OCI-LY1 (cell line): ENCODE measurements around the gene TIMP2.
"Not testable (repeated sequence)": the region's sequence is repeated elsewhere in the genome, so short reads cannot be mapped to it uniquely, and the experiment has no call there.

ENCODE experiments used
- H2AFZ ChIP-seq: fragments of 200-600 bp; sonication (generic), shearing (Covaris generic); 2 replicates; pipeline ENCODE4 v1.6.0; 2014; ENCODE audit warnings: antibody characterized with exemption, mild to moderate bottlenecking, low read length
- H3F3A ChIP-seq: fragments of 200-600 bp; sonication (generic), shearing (Covaris generic); 2 replicates; pipeline ENCODE4 v1.6.0; 2014; ENCODE audit warnings: mild to moderate bottlenecking, antibody characterized with exemption, low read length, moderate library complexity; ENCODE audit not compliant: insufficient read depth
- H3K27ac ChIP-seq: fragments of 200-600 bp; sonication (generic); 2 replicates; pipeline ENCODE4 v1.5.1; 2014; ENCODE audit warnings: low read length, mixed run types, mild to moderate bottlenecking, low read depth; ENCODE audit not compliant: poor library complexity, severe bottlenecking
- H3K27me3 ChIP-seq: fragments of 200-600 bp; sonication (generic); 2 replicates; pipeline ENCODE4 v1.6.0; 2014; ENCODE audit warnings: antibody characterized with exemption, mild to moderate bottlenecking, low read length, moderate library complexity; ENCODE audit not compliant: insufficient read depth
- H3K36me3 ChIP-seq: fragments of 200-600 bp; sonication (generic); 2 replicates; pipeline ENCODE4 v1.6.1; 2014; ENCODE audit warnings: mild to moderate bottlenecking, antibody characterized with exemption, low read length, moderate library complexity, mixed read lengths; ENCODE audit not compliant: insufficient read depth
- H3K4me1 ChIP-seq: fragments of 200-600 bp; sonication (generic); 2 replicates; pipeline ENCODE4 v1.5.1; 2014; ENCODE audit warnings: mild to moderate bottlenecking, low read length, moderate library complexity; ENCODE audit not compliant: insufficient read depth, severe bottlenecking
- H3K4me2 ChIP-seq: fragments of 200-600 bp; sonication (generic), shearing (Covaris generic); 2 replicates; pipeline ENCODE4 v1.6.1; 2014; ENCODE audit warnings: low read length
- H3K4me3 ChIP-seq: fragments of 200-600 bp; sonication (generic); 2 replicates; pipeline ENCODE4 v1.5.1; 2014; ENCODE audit warnings: low read length, low read depth, mild to moderate bottlenecking, mixed read lengths; ENCODE audit not compliant: poor library complexity, severe bottlenecking
- H3K79me2 ChIP-seq: fragments of 200-600 bp; shearing (Covaris generic); 2 replicates; pipeline ENCODE4 v1.6.1; 2016; ENCODE audit warnings: mixed run types, low read length, mixed read lengths; ENCODE audit not compliant: insufficient read depth
- H3K9ac ChIP-seq: fragments of 200-600 bp; sonication (generic), shearing (Covaris generic); 2 replicates; pipeline ENCODE4 v1.6.1; 2014; ENCODE audit warnings: mild to moderate bottlenecking, low read length, mixed read lengths
- H3K9me2 ChIP-seq: fragments of 200-600 bp; sonication (generic), shearing (Covaris generic); 2 replicates; pipeline ENCODE4 v1.6.1; 2014; ENCODE audit warnings: low read depth, mild to moderate bottlenecking, low read length, mixed read lengths
- H3K9me3 ChIP-seq: fragments of 200-600 bp; shearing (Covaris generic); 2 replicates; pipeline ENCODE4 v1.6.1; 2014; ENCODE audit warnings: low read length, mixed read lengths
- H4K20me1 ChIP-seq: fragments of 200-600 bp; sonication (generic), shearing (Covaris generic); 2 replicates; pipeline ENCODE4 v1.6.0; 2016; ENCODE audit warnings: mild to moderate bottlenecking, low read length; ENCODE audit not compliant: insufficient read depth
- CTCF ChIP-seq: fragments of 200-600 bp; sonication (generic), shearing (Covaris generic); IDR thresholded peaks from 2 replicates; pipeline ENCODE4 v1.5.1; 2017; ENCODE audit warnings: mild to moderate bottlenecking, antibody characterized with exemption, low read length, moderate library complexity, mixed read lengths
- EZH2 ChIP-seq: fragments of 200-600 bp; sonication (generic), shearing (Covaris generic); IDR thresholded peaks from 2 replicates; pipeline ENCODE4 v1.8.0; 2017; ENCODE audit warnings: borderline replicate concordance, mixed run types, mild to moderate bottlenecking, antibody characterized with exemption, low read length, moderate library complexity, mixed read lengths

The TIMP2 gene

GRCh38 chr17:78947235-78948149 lies 22.3 kb upstream of the TIMP2 start:
- Histone ChIP-seq H3K36me3 (no peaks in the 10 kb centered on the region; the same call in 1 of the 2 replicates), H2AFZ (no peak overlapping the region), H3K4me3 (no peak overlapping the region), H3K4me2 (no peak overlapping the region), H3K79me2 (no peaks in the 10 kb centered on the region), H3K4me1 (no peaks in the 10 kb centered on the region), H3K9me2 (no peaks in the 10 kb centered on the region), H3K9me3 (peaks cover 8% of the 10 kb centered on the region), H3K27me3 (peaks cover 7% of the 10 kb centered on the region; the same call in 1 of the 2 replicates), H3K27ac (no peak overlapping the region), H4K20me1 (no peaks in the 10 kb centered on the region), H3F3A (no peaks in the 10 kb centered on the region), H3K9ac (no peak overlapping the region)
- TF ChIP-seq CTCF: no peak
- no peak for TF ChIP-seq EZH2

DNA sequence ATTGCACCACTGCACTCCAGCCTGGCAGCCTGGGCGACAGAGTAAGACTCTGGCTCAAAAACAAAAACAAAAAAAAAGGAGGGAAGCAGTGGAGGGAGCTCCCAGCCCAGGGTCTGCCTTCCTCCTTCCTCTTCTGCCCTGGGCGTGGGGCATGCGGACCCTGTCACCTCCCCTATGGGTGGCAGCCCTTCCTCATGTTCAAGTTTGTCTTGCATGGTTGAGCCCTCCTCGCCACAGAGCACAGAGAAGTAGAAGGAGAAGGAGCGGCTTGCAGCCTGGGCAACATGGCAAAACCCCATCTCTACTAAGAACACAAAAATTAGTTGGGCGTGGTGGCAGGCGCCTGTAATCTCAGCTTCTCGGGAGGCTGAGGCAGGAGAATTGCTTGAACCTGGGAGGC lies 21.4 kb upstream of the TIMP2 start:
- Histone ChIP-seq H3K4me3 (no peak overlapping the region), H4K20me1 (no peaks in the 10 kb centered on the region), H3K4me1 (no peaks in the 10 kb centered on the region), H3K27ac (no peak overlapping the region), H3F3A (no peaks in the 10 kb centered on the region), H3K27me3 (peaks cover 5% of the 10 kb centered on the region; the same call in 1 of the 2 replicates), H3K9me3 (peaks cover 8% of the 10 kb centered on the region), H2AFZ (no peak overlapping the region), H3K79me2 (no peaks in the 10 kb centered on the region), H3K9ac (no peak overlapping the region), H3K9me2 (no peaks in the 10 kb centered on the region), H3K4me2 (no peak overlapping the region), H3K36me3 (no peaks in the 10 kb centered on the region; the same call in 1 of the 2 replicates)
- TF ChIP-seq EZH2: no peak
- TF ChIP-seq CTCF: no peak

DNA sequence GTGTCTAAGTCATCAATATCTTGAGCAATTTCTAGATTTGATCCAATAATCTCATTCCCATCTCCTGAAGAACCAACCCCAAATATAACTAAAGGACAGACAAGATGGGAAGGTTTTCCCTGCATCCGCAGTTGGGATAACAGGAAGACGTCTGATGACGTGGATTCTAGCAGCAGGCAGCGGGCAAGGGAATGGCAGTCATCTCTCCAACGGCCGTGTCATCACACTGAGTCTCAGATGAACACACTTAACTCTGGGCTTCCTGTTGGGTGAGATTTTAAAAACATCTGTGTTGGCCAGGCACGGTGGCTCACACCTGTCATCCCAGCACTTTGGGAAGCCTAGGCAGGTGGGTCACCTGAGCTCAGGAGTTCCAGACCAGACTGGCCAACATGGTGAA lies 20.9 kb upstream of the TIMP2 start:
- Histone ChIP-seq H3K9me2 (no peaks in the 10 kb centered on the region), H3K9me3 (peaks cover 8% of the 10 kb centered on the region), H2AFZ (no peak overlapping the region), H3K27me3 (peaks cover 5% of the 10 kb centered on the region; the same call in 1 of the 2 replicates), H3K27ac (no peak overlapping the region), H3K79me2 (no peaks in the 10 kb centered on the region), H3K4me2 (no peak overlapping the region), H4K20me1 (no peaks in the 10 kb centered on the region), H3K36me3 (no peaks in the 10 kb centered on the region; the same call in 1 of the 2 replicates), H3K9ac (no peak overlapping the region), H3K4me1 (no peaks in the 10 kb centered on the region), H3K4me3 (no peak overlapping the region), H3F3A (no peaks in the 10 kb centered on the region)
- TF ChIP-seq CTCF (no peak), EZH2 (no peak)

GRCh38 chr17:78945455-78945854 lies 20.3 kb upstream of the TIMP2 start:
- H3K27ac ChIP-seq, H4K20me1 ChIP-seq, H3K4me2 ChIP-seq, H3K9me3 ChIP-seq, H3K27me3 ChIP-seq, H3K9ac ChIP-seq, H3K4me1 ChIP-seq, H3F3A ChIP-seq, H3K36me3 ChIP-seq, H3K79me2 ChIP-seq, H2AFZ ChIP-seq, H3K4me3 ChIP-seq, H3K9me2 ChIP-seq: not testable (repeated sequence)
